Activated T-cell treated with anti-CD3 and anti-CD28 coated beads, Interleukin-2, amount 50 U/mL, for 4 hours (primary cell): Measurements from ENCODE around the gene DENND2A. TPM values are rescaled to one million over a fixed set of nuclear protein-coding genes. Genes with fewer than 3 reads are reported as not detected.

Experiments used
- total RNA-seq, 3 donors: library from RNA; stranded (reverse); gene quantifications; one replicate each; pipeline ENCODE4 v1.2.1, GENCODE V29; 2021

The DENND2A gene
- total RNA-seq, 3 donors from 2014 or later: not detected

Other genes with a start within 250 kb of the DENND2A start
- gene SLC37A3, start 242.3 kb downstream of the DENND2A start, total RNA-seq: 10 to 100 TPM; 33.5 to 44.0 (median 40.9) TPM
- gene RAB19, start 236.8 kb downstream of the DENND2A start, total RNA-seq: 1 to 10 TPM; 3.8 to 4.9 (median 4.0) TPM
- gene MKRN1, start 161.3 kb downstream of the DENND2A start, total RNA-seq: 10 to 100 TPM; 42.9 to 54.1 (median 51.9) TPM
- gene ADCK2, start 32.1 kb upstream of the DENND2A start, total RNA-seq: 10 to 100 TPM; 22.2 to 23.7 (median 22.4) TPM
- 100 to 1,000 TPM; 192 to 205 (median 201) TPM for gene NDUFB2, start 55.9 kb upstream of the DENND2A start, total RNA-seq